HG02970 (cell line): ENCODE measurements around the gene PRKAG1.

ENCODE experiments used
- ATAC-seq: cut with Tn5 transposase; IDR thresholded peaks from one replicate; pipeline ENCODE4 v1.9.1; 2021; ENCODE audit warnings: mild to moderate bottlenecking, moderate library complexity, moderate number of reproducible peaks; ENCODE audit not compliant: unreplicated experiment, low FRiP score

PRKAG1 gene

GRCh38 chr12:49050507-49051372, 32.2 kb upstream of the PRKAG1 start:
- no peak for ATAC-seq

DNA sequence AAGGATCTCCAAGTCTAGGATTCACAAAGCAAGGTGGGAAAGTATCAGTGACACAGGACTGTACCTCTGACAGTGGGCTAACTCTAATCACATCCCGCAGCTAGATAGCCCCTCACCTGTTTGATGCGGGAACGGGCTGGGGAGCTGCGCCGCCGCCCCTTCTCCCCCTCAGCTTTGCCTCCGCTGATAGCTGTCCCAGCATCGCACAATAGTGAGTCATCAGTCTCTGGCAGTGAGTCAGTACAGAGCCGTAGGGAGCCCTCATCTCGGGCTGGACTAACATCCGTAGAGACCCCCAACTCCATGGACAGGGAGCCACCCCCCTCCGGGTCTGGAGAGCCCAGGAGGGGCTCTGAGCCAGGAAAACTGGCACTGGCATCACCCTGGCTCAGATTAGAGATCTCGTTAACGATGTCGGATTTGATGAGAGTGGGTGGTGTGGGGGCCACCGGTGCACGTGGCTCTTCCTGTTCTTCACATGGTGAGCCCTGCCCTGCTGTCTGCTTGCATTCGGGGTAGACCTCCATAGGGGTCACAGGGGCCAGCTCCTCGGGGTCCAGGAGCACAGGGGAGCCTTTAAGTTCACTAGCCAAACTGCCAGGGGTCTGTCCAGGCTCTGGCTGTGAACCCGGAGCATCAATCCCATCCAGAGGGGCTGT, 31.1 kb upstream of the PRKAG1 start:
- ATAC-seq, result no peak

- no peak for ATAC-seq
These were observed 30.4 kb upstream of the PRKAG1 start for GRCh38 chr12:49048953-49049352.

DNA sequence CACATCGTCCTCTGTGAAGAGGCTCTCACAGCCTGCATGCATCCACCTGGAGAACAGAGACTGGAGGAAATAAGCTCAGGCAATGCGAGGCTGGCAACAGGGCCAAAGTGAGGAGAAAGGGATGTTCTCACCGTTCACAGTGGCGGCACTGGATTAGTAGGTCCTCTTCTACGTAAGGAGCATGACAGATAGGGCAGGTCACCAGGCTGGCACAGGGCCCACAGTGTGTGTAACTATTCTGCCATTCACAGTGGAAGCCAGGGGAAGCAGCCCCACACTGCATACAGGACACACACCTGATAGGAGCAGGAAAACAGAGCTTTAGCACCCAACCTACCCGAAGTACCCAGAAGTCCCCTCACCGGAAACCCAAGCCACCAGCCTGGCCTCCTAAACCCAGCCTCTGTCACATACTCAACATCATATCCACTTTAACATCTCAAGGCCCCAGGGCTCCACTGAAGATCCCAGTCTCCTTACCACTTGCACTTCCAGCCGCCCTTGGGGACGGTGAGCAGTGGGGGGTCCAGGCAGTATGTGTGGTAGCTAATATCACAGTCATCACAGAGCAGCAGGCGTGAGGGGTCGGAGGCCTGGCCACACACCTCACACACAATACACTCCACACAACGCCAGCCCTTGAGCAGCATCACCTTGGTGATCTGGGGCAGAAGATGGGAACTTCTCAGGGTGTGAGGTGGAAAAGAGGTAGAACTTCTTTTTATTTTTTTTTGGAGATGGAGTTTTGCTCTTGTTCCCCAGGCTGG, 27.7 kb upstream of the PRKAG1 start:
- ATAC-seq, result no peak

GRCh38 chr12:49044660-49045059, 26.1 kb upstream of the PRKAG1 start:
- no peak for ATAC-seq

GRCh38 chr12:49043856-49044258, 25.3 kb upstream of the PRKAG1 start:
- no peak for ATAC-seq

- no peak for ATAC-seq
These were observed 24.7 kb upstream of the PRKAG1 start for GRCh38 chr12:49043241-49043640.

DNA sequence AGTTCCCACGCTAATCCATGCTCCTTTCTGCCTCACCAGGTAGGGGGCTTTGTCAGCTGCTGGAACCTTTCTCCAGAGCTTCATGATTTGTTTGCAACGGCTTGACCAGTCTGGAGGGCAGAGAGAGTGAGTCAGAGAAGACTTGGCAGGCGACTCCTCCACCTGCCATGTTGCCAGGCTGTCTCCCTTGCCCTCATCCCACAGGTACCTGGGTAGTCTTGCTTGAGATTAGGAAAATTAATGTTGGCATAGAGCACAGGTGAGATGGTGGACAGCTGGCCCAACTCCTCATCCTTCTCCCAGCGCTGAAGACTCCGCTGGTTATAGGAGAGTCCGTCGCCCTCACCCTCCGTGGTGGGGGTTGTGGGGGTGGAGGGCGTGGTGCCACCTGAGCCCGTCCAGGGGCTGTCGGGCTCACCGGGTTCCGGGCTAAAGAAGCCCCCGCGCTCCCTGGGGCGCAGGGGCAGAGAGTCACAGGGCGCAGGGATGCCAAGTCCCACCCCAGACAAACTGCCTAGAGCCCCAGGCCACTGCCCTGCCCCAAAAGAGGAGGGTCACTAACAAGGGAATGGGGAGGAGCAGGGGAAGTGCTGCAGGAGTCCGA, 23.4 kb upstream of the PRKAG1 start:
- no peak for ATAC-seq

DNA sequence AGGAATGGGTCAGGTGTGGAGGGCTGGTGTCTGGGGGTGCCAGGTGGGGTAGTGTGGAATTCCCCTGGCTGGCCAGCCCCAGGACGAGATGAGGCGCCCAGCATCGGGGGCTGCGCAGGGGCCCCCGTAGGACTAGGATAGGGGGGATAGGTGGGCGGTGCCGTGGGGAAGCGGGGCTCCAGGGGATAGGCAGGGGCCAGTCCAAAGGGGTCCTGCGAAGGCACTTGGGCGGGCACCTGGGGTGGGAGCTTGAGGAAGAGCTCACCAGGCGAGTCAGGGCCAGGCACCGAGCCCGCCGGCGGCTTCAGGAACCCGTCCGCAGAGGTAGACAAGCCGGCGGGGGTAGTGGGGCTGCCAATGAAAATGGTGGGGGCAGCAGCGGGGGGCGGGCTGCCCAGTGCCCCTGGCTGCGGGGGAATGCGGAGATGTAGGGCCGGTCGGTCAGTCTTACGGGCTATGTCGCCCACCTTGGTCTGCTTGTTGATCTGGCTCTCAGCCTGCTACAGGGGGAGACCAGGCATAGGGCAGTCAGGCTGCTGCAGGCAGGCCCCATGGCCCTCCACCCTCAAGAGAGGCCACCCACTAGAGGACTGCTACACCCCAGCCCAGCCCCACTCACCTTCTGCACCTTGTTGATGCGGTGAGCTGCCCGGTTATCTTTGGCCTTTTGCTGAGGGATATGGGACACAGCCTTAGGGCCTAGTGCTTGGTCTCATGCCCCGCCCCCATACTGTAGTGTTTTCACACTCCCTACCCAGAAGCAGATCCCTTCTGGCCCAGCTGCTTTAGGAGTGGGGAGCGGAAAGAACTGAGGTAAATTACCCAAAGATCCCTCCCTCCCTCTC, 22.7 kb upstream of the PRKAG1 start:
- no peak for ATAC-seq

- no peak for ATAC-seq
These were observed 21.8 kb upstream of the PRKAG1 start for GRCh38 chr12:49040364-49040855.

GRCh38 chr12:49039421-49040363, 21.1 kb upstream of the PRKAG1 start:
- ATAC-seq, result no peak

DNA sequence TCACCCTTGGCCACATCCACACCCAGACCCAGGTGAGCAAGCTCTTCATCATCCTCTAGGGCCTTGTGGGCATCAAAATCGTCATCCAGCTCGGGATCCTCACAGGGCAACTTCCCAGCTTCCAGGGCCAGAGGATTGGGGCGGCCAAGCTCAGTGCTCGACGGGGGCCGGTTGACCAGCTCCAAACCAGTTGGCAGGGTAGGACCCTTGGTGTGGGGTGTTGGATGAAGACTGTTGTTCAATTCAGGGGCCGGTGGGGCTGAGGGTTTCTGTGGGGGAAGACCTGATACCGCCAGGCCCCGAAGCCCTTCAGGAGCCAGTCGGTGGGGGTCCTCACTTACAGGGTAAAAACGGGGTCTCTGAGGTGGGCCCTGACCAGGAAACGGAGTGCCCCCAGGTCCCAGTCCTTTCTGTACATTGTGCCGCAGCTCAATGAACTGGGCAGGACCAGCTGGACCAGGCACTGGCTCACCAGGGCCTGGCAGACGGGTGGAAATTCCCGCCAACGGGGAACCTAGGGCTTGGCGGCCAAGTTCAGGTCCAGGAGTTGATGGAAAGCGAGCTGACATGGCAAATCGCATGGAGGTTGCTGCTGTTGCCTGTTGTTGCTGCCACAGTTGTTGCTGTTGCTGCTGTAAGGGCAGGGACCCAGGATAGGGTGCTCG, 19.8 kb upstream of the PRKAG1 start:
- no peak for ATAC-seq

GRCh38 chr12:49037947-49038237, 19.3 kb upstream of the PRKAG1 start:
- no peak for ATAC-seq

DNA sequence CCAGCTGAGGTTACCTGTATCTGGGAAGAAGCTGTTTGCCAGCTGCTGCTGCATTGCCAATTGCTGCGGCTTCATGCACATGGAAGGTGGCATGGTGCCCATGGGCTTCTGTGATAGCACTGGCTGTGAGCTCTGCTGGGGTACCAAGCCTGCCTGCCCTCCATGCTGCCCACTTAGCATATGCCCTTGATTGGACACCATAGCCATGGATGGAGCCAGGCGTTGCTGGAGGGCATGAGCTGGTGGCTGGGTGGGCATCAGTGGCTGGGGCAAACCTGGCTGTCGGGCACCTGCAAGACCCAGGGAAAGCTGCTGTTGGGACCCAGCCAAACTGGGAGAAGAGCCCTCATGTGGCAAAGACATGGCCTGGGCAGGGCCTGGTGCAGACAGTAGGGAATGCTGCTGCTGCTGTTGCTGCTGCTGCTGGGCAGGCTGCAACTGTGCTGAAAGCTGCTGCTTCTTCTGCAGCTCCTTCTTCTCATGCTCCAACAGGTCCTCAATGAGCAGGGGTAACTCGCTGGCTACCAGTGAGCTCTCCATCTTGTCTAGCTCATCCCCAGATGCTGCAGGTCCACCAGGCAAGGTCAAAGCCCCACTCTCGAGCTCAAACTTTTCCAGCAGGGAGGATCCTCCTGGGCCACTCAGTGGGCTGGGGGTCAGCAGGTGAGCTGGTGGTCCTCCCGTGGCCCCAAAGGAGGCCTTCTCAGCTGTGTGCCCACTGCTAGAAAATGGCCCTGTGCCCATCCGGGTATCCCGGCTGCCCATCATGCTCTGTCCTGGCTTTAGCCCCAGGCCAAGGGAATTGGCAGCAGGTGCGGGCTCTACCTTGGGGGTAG, 18.8 kb upstream of the PRKAG1 start:
- ATAC-seq, result no peak

DNA sequence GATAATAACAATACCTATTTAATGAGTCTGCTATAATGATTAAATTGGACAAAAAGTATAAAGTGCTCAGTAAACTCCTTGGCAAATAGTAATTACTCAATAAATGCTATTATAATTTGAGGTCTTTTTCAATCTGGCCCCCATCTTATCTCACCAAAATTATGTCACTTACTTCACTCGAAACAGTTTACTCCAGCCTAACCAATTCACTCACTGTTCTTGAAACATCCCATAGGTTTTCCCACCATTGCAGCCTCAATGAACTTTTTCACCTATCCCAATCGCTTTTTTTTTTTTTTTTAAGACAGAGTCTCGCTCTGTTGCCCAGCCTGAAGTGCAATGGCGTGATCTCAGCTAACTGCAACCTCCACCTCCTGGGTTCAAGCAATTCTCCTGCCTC, 17.5 kb upstream of the PRKAG1 start:
- no peak for ATAC-seq

DNA sequence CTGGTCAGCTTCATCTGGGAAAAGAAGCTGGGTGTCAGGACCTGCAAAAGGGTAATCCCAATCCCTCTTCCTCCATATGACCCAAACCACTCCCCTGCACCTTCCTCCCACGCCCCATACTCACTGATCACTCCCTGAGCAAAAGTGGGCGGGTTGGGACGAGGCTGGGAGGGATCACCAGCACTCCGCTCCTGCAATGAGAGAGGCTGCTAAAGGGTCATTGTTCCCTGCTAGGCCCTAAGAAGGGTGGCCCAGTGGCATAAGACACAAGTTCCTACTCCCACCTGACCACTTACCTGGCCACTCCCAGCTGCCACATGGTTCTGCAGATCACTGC, 15.7 kb upstream of the PRKAG1 start:
- ATAC-seq, result no peak

- no peak for ATAC-seq
These were observed 15.2 kb upstream of the PRKAG1 start for GRCh38 chr12:49033611-49034285.
